Skeletal muscle cell (primary cell): Measurements from ENCODE around the gene TRPM1.

Experiments
- DNase-seq: peaks from one replicate; pipeline ENCODE4 v3.0.0-alpha.2; 2010; ENCODE audit warnings: low read depth
- H3K4me3 ChIP-seq: 2 replicates; pipeline ENCODE4 v1.5.1; 2011; ENCODE audit warnings: low read depth, mild to moderate bottlenecking, control low read depth, low read length, moderate library complexity

TRPM1 gene

GRCh38 chr15:31060429-31061140 lies 40.9 kb downstream of the TRPM1 start:
- DNase-seq: no peak
- no peak overlapping the region for H3K4me3 ChIP-seq

- no peak for DNase-seq
- H3K4me3 ChIP-seq: no peak overlapping the region
Measured at GRCh38 chr15:31058236-31058962, 43.1 kb downstream of the TRPM1 start.

- no peak for DNase-seq
Measured at GRCh38 chr15:31051496-31052080, 49.9 kb downstream of the TRPM1 start.

GRCh38 chr15:31050953-31051352 lies 50.6 kb downstream of the TRPM1 start:
- H3K4me3 ChIP-seq: no peak overlapping the region
- DNase-seq: no peak

More at GRCh38 chr15:31051496-31052080, 49.9 kb downstream of the TRPM1 start:
- no peak overlapping the region for H3K4me3 ChIP-seq

GRCh38 chr15:31049682-31050615 lies 51.6 kb downstream of the TRPM1 start:
- H3K4me3 ChIP-seq: no peak overlapping the region
- DNase-seq: no peak

- no peak for DNase-seq
- no peak overlapping the region for H3K4me3 ChIP-seq
Measured at GRCh38 chr15:31049111-31049510, 52.4 kb downstream of the TRPM1 start.

- H3K4me3 ChIP-seq: no peak overlapping the region
- DNase-seq: no peak
Measured at GRCh38 chr15:31047437-31047836, 54.1 kb downstream of the TRPM1 start.

GRCh38 chr15:31046759-31047359 lies 54.7 kb downstream of the TRPM1 start:
- no peak overlapping the region for H3K4me3 ChIP-seq
- DNase-seq: no peak

- H3K4me3 ChIP-seq: no peak overlapping the region
- DNase-seq: no peak
Measured at GRCh38 chr15:31045606-31046005, 55.9 kb downstream of the TRPM1 start.

GRCh38 chr15:31042751-31043150 lies 58.8 kb downstream of the TRPM1 start:
- H3K4me3 ChIP-seq: no peak overlapping the region
- DNase-seq: no peak

- no peak overlapping the region for H3K4me3 ChIP-seq
- no peak for DNase-seq
Measured at GRCh38 chr15:31041610-31042009, 59.9 kb downstream of the TRPM1 start.

- no peak for DNase-seq
- H3K4me3 ChIP-seq: no peak overlapping the region
Measured at GRCh38 chr15:31040611-31041010, 60.9 kb downstream of the TRPM1 start.

- no peak for DNase-seq
- no peak overlapping the region for H3K4me3 ChIP-seq
Measured at GRCh38 chr15:31039961-31040360, 61.6 kb downstream of the TRPM1 start.

GRCh38 chr15:31037731-31038477 lies 63.6 kb downstream of the TRPM1 start:
- no peak overlapping the region for H3K4me3 ChIP-seq
- DNase-seq: no peak

- no peak overlapping the region for H3K4me3 ChIP-seq
- DNase-seq: no peak
Measured at GRCh38 chr15:31036783-31037182, 64.7 kb downstream of the TRPM1 start.

GRCh38 chr15:31035610-31036009 lies 65.9 kb downstream of the TRPM1 start:
- no peak overlapping the region for H3K4me3 ChIP-seq

GRCh38 chr15:31034152-31034551 lies 67.4 kb downstream of the TRPM1 start:
- DNase-seq: no peak

More at GRCh38 chr15:31035610-31036009, 65.9 kb downstream of the TRPM1 start:
- no peak for DNase-seq

GRCh38 chr15:31032961-31033371 lies 68.6 kb downstream of the TRPM1 start:
- DNase-seq: peak; percentile 18
- no peak overlapping the region for H3K4me3 ChIP-seq

More at GRCh38 chr15:31034152-31034551, 67.4 kb downstream of the TRPM1 start:
- no peak overlapping the region for H3K4me3 ChIP-seq
